GM12878 (cell line): ENCODE results near the gene MRM3.

ENCODE experiments used
- EZH2 ChIP-seq: IDR thresholded peaks from 2 replicates; pipeline ENCODE4 v1.6.1; 2012; ENCODE audit warnings: low read depth, mild to moderate bottlenecking, control low read depth, inconsistent platforms, low read length, borderline replicate concordance; ENCODE audit not compliant: control insufficient read depth
- JUND ChIP-seq: IDR thresholded peaks from 2 replicates; pipeline ENCODE4 v1.6.1; 2012; ENCODE audit warnings: low read depth, mild to moderate bottlenecking, low read length, improper control_type of control experiment, moderate library complexity
- NR2C2 ChIP-seq: IDR thresholded peaks from 2 replicates; pipeline ENCODE4 v1.6.1; 2011; ENCODE audit warnings: borderline replicate concordance, low read depth; ENCODE audit not compliant: control insufficient read depth, insufficient read length
- NRF1 ChIP-seq: conservative IDR thresholded peaks from 2 replicates; pipeline ENCODE4 v1.6.1; 2011; ENCODE audit warnings: mild to moderate bottlenecking, low read depth, low read length, improper control_type of control experiment
- POLR2AphosphoS5 ChIP-seq: IDR thresholded peaks from 2 replicates; pipeline ENCODE4 v1.6.1; 2011; ENCODE audit warnings: mild to moderate bottlenecking, low read length, inconsistent platforms
- RCOR1 ChIP-seq: conservative IDR thresholded peaks from 2 replicates; pipeline ENCODE4 v1.6.1; 2012; ENCODE audit warnings: low read depth, low read length, improper control_type of control experiment
- TARDBP ChIP-seq: IDR thresholded peaks from 2 replicates; pipeline ENCODE4 v1.6.1; 2016; ENCODE audit warnings: borderline replicate concordance
- YY1 ChIP-seq: IDR thresholded peaks from 2 replicates; pipeline ENCODE4 v1.6.1; 2011; ENCODE audit warnings: low read depth, mild to moderate bottlenecking, low read length
- TF ChIP-seq, protein P1 (sequence below), 3 experiments: IDR thresholded peaks in 2 of 3; conservative IDR thresholded peaks in 1 of 3; 2 replicates each; pipeline ENCODE4 v1.5.1; 2011; ENCODE audit warnings: low read depth in 3 of 3, low read length in 3 of 3, mild to moderate bottlenecking in 3 of 3, control low read depth in 2 of 3, moderate library complexity in 2 of 3, inconsistent platforms in 1 of 3, mixed read lengths in 1 of 3; ENCODE audit not compliant: control insufficient read depth in 2 of 3, insufficient read depth in 1 of 3; ENCODE audit errors: extremely low read depth in 1 of 3
- TF ChIP-seq, protein P2 (sequence below): IDR thresholded peaks from 2 replicates; pipeline ENCODE4 v1.6.1; 2011; ENCODE audit warnings: mild to moderate bottlenecking, low read depth, low read length, moderate library complexity; ENCODE audit not compliant: insufficient replicate concordance
- TF ChIP-seq, protein P3 (sequence below): IDR thresholded peaks from 2 replicates; pipeline ENCODE4 v1.6.1; 2011; ENCODE audit warnings: low read depth, low read length, improper control_type of control experiment, borderline replicate concordance

DNA sequence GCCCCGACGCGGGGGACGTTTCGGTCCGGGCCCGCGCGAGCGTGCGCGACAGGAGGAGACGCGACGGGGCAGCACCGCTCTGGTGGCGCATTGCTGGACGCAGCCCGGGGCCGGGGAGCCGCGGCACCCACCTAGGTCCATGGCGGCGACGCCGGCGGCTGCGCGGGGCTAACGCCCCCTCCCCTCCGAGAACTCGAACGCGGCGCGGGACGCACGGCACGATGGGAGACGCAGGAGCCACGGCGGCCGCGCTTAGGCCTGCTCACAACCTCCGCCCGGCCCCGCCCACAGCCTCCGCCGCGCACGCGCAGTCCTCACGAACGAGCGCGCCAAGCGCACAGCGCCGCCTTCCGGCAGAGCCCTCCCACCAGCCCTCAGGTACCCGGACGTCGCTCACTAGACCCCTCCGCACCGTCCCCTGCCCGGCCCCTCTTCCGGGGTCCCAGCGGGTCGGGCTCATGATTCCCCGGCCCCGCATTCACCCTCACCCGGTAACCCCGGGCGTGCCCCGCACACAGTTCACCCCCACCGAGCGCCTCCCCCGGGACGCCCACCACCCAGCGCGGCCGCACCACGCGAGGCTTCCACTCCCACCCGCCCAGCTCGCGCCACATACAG lies 30.0 kb upstream of the MRM3 start, which contains the start of gene GEMIN4:
- TF ChIP-seq, protein P1, sequence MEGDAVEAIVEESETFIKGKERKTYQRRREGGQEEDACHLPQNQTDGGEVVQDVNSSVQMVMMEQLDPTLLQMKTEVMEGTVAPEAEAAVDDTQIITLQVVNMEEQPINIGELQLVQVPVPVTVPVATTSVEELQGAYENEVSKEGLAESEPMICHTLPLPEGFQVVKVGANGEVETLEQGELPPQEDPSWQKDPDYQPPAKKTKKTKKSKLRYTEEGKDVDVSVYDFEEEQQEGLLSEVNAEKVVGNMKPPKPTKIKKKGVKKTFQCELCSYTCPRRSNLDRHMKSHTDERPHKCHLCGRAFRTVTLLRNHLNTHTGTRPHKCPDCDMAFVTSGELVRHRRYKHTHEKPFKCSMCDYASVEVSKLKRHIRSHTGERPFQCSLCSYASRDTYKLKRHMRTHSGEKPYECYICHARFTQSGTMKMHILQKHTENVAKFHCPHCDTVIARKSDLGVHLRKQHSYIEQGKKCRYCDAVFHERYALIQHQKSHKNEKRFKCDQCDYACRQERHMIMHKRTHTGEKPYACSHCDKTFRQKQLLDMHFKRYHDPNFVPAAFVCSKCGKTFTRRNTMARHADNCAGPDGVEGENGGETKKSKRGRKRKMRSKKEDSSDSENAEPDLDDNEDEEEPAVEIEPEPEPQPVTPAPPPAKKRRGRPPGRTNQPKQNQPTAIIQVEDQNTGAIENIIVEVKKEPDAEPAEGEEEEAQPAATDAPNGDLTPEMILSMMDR (IDR thresholded peaks at IDR 0.05 in 2 of 3, conservative IDR thresholded peaks at IDR 0.05 in 1 of 3; ENCODE audit: control insufficient read depth in 2 of 3, extremely low read depth in 1 of 3, insufficient read depth in 1 of 3, low read depth in 3 of 3, low read length in 3 of 3) = peak; percentile 94 to 98 (median 97); a peak in 5 of 6 replicates
- TF ChIP-seq EZH2 (no peak), JUND (no peak; the same call in 1 of the 2 replicates), RCOR1 (peak; percentile 19; the same call in 1 of the 2 replicates), NR2C2 (no peak), NRF1 (peak; percentile 65), TARDBP (no peak), POLR2AphosphoS5 (peak; percentile 86; the same call in 1 of the 2 replicates), YY1 (no peak; the same call in 1 of the 2 replicates)
- TF ChIP-seq, protein P2, sequence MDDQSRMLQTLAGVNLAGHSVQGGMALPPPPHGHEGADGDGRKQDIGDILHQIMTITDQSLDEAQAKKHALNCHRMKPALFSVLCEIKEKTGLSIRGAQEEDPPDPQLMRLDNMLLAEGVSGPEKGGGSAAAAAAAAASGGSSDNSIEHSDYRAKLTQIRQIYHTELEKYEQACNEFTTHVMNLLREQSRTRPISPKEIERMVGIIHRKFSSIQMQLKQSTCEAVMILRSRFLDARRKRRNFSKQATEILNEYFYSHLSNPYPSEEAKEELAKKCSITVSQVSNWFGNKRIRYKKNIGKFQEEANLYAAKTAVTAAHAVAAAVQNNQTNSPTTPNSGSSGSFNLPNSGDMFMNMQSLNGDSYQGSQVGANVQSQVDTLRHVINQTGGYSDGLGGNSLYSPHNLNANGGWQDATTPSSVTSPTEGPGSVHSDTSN = no peak
- TF ChIP-seq, protein P3, sequence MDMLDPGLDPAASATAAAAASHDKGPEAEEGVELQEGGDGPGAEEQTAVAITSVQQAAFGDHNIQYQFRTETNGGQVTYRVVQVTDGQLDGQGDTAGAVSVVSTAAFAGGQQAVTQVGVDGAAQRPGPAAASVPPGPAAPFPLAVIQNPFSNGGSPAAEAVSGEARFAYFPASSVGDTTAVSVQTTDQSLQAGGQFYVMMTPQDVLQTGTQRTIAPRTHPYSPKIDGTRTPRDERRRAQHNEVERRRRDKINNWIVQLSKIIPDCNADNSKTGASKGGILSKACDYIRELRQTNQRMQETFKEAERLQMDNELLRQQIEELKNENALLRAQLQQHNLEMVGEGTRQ = no peak
